Pancreas (tissue), 10 donors: ENCODE measurements around the gene ZMYND19. TPM values are rescaled to one million over a fixed set of nuclear protein-coding genes. Genes with fewer than 3 reads are reported as not detected.
"Not testable (repeated sequence)": the region's sequence is repeated elsewhere in the genome, so short reads cannot be mapped to it uniquely, and the experiment has no call there.

Source experiments
- ATAC-seq, 4 donors: fragments of 200-7000 bp; cut with Tn5 transposase; one replicate each; pipeline versions ENCODE4 v1.8.0 to v1.9.1; 2020; ENCODE audit warnings: mild to moderate bottlenecking in 4 of 4, moderate library complexity in 4 of 4
- DNase-seq, 6 donors: peaks; one replicate each; pipeline ENCODE4 v3.0.0-alpha.2; 2020
- FAIRE-seq: peaks from 2 replicates; lab custom pipeline; 2012; peaks lifted over from hg19 to GRCh38; lab: Jason Lieb, UNC
- H3K27ac ChIP-seq, 4 donors: fragments of 200-600 bp; sonication (generic); 1 replicate in 3 of 4; 2 replicates in 1 of 4; pipeline versions ENCODE4 v1.5.0 to v1.8.0; 2020
- H3K27me3 ChIP-seq, 4 donors: fragments of 200-600 bp; one replicate each; pipeline ENCODE4 v1.8.0; 2021
- H3K36me3 ChIP-seq, 3 donors: fragments of 200-600 bp; sonication (generic) in 1 of 3; one replicate each; pipeline versions ENCODE4 v1.5.0 to v1.8.0; 2020 to 2021
- H3K4me1 ChIP-seq, 3 donors: fragments of 200-600 bp; one replicate each; pipeline ENCODE4 v1.8.0; 2021
- H3K4me3 ChIP-seq, 4 donors: fragments of 200-600 bp; sonication (generic) in 2 of 4; one replicate each; pipeline versions ENCODE4 v1.5.0 to v1.8.0; 2020 to 2021
- H3K9me3 ChIP-seq, 4 donors: fragments of 200-600 bp; one replicate each; pipeline ENCODE4 v1.8.0; 2021
- CTCF ChIP-seq, 4 donors: fragments of 200-600 bp; sonication (generic) in 3 of 4; IDR thresholded peaks; one replicate each; pipeline versions ENCODE4 v1.5.0 to v1.8.0; 2021; ENCODE audit warnings: antibody characterized with exemption in 4 of 4
- WGBS, 2 donors: extraction: QIAGEN DNeasy Blood & Tissue Kit; methylation state at CpG; one replicate each; pipeline ENCODE4 v1.1.7; 2013; 5-methylcytosine and 5-hydroxymethylcytosine counted together
- intact Hi-C, 3 donors: fragments of 100-400 bp; cut with DNase I; formaldehyde crosslinking; loops; one replicate each; pipeline versions ENCODE4 v1.11.1 to v1.14.2; 2022
- polyA plus RNA-seq, 2 donors: library from polyadenylated mRNA; stranded (reverse); fragments of 200-250 nt; gene quantifications; one replicate each; pipeline ENCODE4 v1.2.3, GENCODE V29; 2013
- total RNA-seq, 6 donors: library from RNA; stranded (reverse); fragmentation: NEBNext Ultra II Directional in 4 of 6; extraction: Animal tissue kit (Norgen Biotek cat#: 25700) in 4 of 6; gene quantifications; one replicate each; pipeline versions ENCODE4 v1.2.1 to v1.2.4, GENCODE V29; 2021 to 2023
- donor health status: healthy with polysubstance abuse.
- donor health status: DM: no; HTN: no; CAD: no; lungs with moderate emphysema.
- donor health status: DM: no; HTN: no; CAD: no.
- donor health status: control.
- donor health status: control.
- donor health status: Bipolar disorder and iron deficiency.
- donor health status: DM: yes; HTN: yes; CAD: no.
- donor health status: DM: no; HTN: no; CAD: no.
- donor health status: DM: no; HTN: no; CAD: no.
- donor health status: DM: yes; HTN: yes; CAD: no.

The ZMYND19 gene
- total and polyA plus RNA-seq, 8 donors = 6.1 to 18.6 (median 9.5) TPM

DNA sequence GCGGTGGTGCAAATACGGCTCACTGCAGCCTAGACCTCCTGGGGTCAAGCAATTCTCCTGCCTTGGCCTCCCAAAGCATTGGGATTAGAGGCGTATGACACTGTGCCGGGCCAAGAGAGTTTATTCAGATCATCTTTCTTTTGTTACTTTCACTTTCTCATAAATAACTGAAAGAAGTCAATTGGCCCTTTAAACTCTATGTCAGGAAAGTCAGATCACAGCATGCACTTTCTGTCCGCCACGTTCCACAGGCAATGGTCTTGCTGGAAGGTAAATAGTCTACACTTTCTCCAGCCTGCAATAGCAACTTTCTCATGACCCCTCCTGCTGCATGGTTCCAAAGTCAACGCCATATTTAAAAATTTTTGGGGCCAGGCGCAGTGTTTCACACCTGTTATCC, 8.6 kb upstream of the ZMYND19 start:
- Histone ChIP-seq H3K4me1 (no peaks in the 10 kb centered on the region), H3K27me3 (no peaks in the 10 kb centered on the region), H3K36me3 (no peaks in the 10 kb centered on the region), H3K9me3 (no peaks in the 10 kb centered on the region), H3K27ac (no peak overlapping the region), H3K4me3 (no peak overlapping the region)
- intact Hi-C loops = no loop called here
- no peak for TF ChIP-seq CTCF (IDR thresholded peaks at IDR 0.05)
- WGBS, 2 donors = 78 to 82% methylated on average over 8 of the region's 8 CpGs
- ATAC-seq (no peak), DNase-seq (no peak), FAIRE-seq (no peak)

- DNase-seq, H3K27ac ChIP-seq, ATAC-seq, H3K9me3 ChIP-seq, FAIRE-seq, H3K36me3 ChIP-seq, H3K4me3 ChIP-seq, H3K27me3 ChIP-seq, intact Hi-C loops: not testable (repeated sequence)
- 91 to 92% methylated on average over 7 of the region's 7 CpGs for WGBS, 2 donors
- H3K4me1 ChIP-seq = peaks cover 4 to 12% (median 5%) of the 10 kb centered on the region in 3 donors
Observed at GRCh38 chr9:137596577-137596976, 6.3 kb upstream of the ZMYND19 start.

GRCh38 chr9:137593176-137593575, 2.9 kb upstream of the ZMYND19 start:
- H3K27me3 ChIP-seq = no peaks in the 10 kb centered on the region
- H3K27ac ChIP-seq = peak overlapping the region; percentile 22 to 74 (median 48)
- DNase-seq (peak in 4 of 6 donors; percentile 47 to 69 (median 64)), ATAC-seq (peak; percentile 24 to 59 (median 28)), FAIRE-seq (no peak)
- H3K9me3 ChIP-seq = no peaks in the 10 kb centered on the region
- no peaks in the 10 kb centered on the region for H3K36me3 ChIP-seq
- intact Hi-C loops = no loop called here
- H3K4me3 ChIP-seq = no peak overlapping the region
- TF ChIP-seq CTCF (IDR thresholded peaks at IDR 0.05) = no peak
- WGBS, 2 donors = 29 to 36% methylated on average over 12 of the region's 12 CpGs
- H3K4me1 ChIP-seq = peaks cover 4 to 25% (median 11%) of the 10 kb centered on the region in 3 donors

DNA sequence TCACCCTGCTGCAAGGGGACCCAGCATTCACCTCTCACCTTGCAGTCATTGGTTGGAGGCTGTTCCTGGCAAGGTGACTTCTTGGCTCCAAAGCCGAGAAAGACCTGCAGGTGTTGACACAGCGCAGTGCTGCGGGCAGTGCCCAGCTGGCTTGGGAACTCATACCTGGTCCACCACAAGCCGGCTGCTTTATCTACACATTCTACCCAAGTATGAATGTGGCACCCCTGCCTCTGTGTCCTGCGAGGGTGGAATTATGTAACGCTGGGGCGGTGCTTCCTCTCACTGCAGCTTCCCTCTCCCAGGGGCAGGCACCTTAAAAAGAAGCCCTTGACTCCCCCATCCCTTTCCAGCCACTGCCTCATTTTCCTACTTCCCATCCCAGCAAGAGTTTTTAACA, 2.5 kb upstream of the ZMYND19 start:
- intact Hi-C loops = no loop called here
- Histone ChIP-seq H3K4me1 (peaks cover 4 to 25% (median 11%) of the 10 kb centered on the region in 3 donors), H3K36me3 (no peaks in the 10 kb centered on the region), H3K27me3 (no peaks in the 10 kb centered on the region), H3K27ac (peak overlapping the region in 3 of 4 donors; percentile 22 to 74 (median 51)), H3K9me3 (no peaks in the 10 kb centered on the region), H3K4me3 (no peak overlapping the region)
- 23 to 32% methylated on average over 7 of the region's 7 CpGs for WGBS, 2 donors
- peak; percentile 70 to 91 (median 88) for DNase-seq
- FAIRE-seq = no peak
- peak; percentile 62 to 86 (median 75) for ATAC-seq
- no peak for TF ChIP-seq CTCF (IDR thresholded peaks at IDR 0.05)

DNA sequence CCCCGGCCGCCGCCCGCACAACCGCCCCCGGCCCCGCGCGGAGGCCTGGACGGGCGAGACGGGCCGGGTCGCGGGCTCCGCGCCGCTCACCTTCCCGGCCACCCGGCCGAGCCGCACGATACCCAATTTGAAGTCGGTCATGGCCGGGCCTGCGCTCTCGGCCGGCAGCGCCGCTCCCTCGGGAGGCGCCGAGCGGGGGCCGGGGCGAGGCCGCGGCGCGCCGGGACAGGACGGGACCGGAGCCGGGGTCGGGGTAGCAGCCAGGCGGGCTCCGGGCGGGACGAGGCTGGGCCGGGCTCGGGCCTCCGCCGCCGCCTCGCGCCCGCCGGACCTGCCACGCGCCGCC, 216 bp downstream of the ZMYND19 start:
- peaks cover 4 to 25% (median 11%) of the 10 kb centered on the region in 3 donors for H3K4me1 ChIP-seq
- H3K36me3 ChIP-seq = peaks cover 0 to 11% (median 7%) of the 10 kb centered on the region in 3 donors
- TF ChIP-seq CTCF (IDR thresholded peaks at IDR 0.05) = no peak
- FAIRE-seq (no peak), DNase-seq (no peak), ATAC-seq (no peak)
- WGBS, 2 donors = 0 to 1% methylated on average over 36 to 61 of the region's 61 CpGs
- peak overlapping the region; percentile 38 to 86 (median 57) for H3K4me3 ChIP-seq
- H3K27ac ChIP-seq = no peak overlapping the region
- H3K27me3 ChIP-seq = no peaks in the 10 kb centered on the region
- H3K9me3 ChIP-seq = no peaks in the 10 kb centered on the region
- intact Hi-C loops = no loop called here
